Ishikawa (cell line): ENCODE data around the gene FBXO36.

Experiments
- CREB1 ChIP-seq: IDR thresholded peaks from 2 replicates; pipeline ENCODE4 v1.6.1; 2012; ENCODE audit warnings: low read depth
- EGR1 ChIP-seq: IDR thresholded peaks from 2 replicates; pipeline ENCODE4 v1.6.1; 2012

GRCh38 chr2:229899604-229900003 is 22.7 kb upstream of the FBXO36 start:
- no peak for TF ChIP-seq CREB1
- no peak for TF ChIP-seq EGR1
